ENCODE results near the gene QSOX1.

Gene QSOX1

GRCh38 chr1:180136331-180136967, 18.2 kb upstream of the QSOX1 start:
- no peak for DNase-seq
- CTCF ChIA-PET, result no interaction called here
- H3K4me1 Mint-ChIP-seq, result no peaks in the 10 kb centered on the region

GRCh38 chr1:180136968-180137356, 17.7 kb upstream of the QSOX1 start:
- Mint-ChIP-seq H3K27ac (no peak overlapping the region), H3K4me3 (no peak overlapping the region)
- CTCF ChIA-PET, result no interaction called here

More at GRCh38 chr1:180136331-180136967, 18.2 kb upstream of the QSOX1 start:
- Mint-ChIP-seq H3K4me3 (no peak overlapping the region), H3K27me3 (peaks cover 49% of the 10 kb centered on the region), H3K27ac (no peak overlapping the region), H3K36me3 (no peaks in the 10 kb centered on the region), H3K9me3 (no peaks in the 10 kb centered on the region)

DNA sequence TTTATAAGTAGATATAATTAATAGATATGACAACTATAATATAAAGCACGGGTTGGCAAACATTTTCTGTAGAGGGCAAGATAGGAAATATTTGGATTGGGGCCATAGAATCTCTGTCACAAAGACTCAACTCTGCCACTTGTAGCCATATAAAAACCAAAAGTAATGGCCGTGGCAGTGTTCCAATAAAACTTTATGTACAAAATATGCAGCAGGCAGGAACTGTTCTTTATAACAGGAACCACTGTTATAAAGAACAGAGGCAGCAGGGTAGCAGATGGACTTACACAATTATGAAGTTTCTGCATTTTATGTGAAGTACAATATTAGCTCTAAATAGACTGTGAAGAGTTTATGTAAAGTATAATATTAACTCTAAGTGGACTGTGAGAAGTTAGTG, 16.9 kb upstream of the QSOX1 start:
- CTCF ChIA-PET, result no interaction called here
- Mint-ChIP-seq H3K27ac (no peak overlapping the region), H3K27me3 (peaks cover 44% of the 10 kb centered on the region), H3K36me3 (no peaks in the 10 kb centered on the region), H3K9me3 (no peaks in the 10 kb centered on the region), H3K4me3 (no peak overlapping the region), H3K4me1 (no peaks in the 10 kb centered on the region)
- no peak for DNase-seq

More at GRCh38 chr1:180136968-180137356, 17.7 kb upstream of the QSOX1 start:
- Mint-ChIP-seq H3K9me3 (no peaks in the 10 kb centered on the region), H3K4me1 (no peaks in the 10 kb centered on the region), H3K27me3 (peaks cover 44% of the 10 kb centered on the region), H3K36me3 (no peaks in the 10 kb centered on the region)
- DNase-seq, result no peak

DNA sequence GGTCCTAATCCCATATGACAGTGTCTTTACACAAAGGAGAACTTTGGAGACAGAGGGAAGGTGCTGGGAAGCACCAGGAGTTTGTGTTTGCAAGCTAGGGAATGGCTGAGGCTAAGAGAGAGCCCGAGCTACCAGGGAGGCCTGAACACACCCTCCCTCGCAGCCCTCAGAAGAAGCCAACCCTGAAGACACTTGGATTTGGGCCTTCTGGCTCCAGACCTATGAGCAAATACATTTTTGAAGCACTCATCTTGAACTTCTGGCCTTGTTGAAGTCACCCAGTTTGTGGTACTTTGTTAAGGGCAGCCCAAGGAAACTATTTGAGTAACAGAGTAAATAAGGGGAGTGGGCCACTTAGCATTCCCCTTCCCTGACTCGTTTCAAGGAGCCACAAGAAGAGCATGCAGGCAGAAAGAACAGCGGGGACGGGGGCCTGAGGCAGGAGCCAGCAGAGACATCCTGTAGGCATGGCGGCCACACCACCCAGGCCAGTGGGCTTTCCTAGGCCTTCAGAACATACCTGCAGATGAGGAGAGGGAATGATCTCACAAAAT, 13.2 kb upstream of the QSOX1 start:
- H3K27ac Mint-ChIP-seq, result no peak overlapping the region
- no peak for DNase-seq
- no peaks in the 10 kb centered on the region for H3K36me3 Mint-ChIP-seq
- no peaks in the 10 kb centered on the region for H3K4me1 Mint-ChIP-seq
- no peak overlapping the region for H3K4me3 Mint-ChIP-seq
- H3K9me3 Mint-ChIP-seq, result no peaks in the 10 kb centered on the region
- CTCF ChIA-PET, result no interaction called here
- peaks cover 22% of the 10 kb centered on the region for H3K27me3 Mint-ChIP-seq

- Mint-ChIP-seq H3K4me1 (no peaks in the 10 kb centered on the region), H3K4me3 (no peak overlapping the region), H3K36me3 (no peaks in the 10 kb centered on the region), H3K27ac (no peak overlapping the region), H3K27me3 (peaks cover 15% of the 10 kb centered on the region), H3K9me3 (no peaks in the 10 kb centered on the region)
- DNase-seq, result no peak
- CTCF ChIA-PET, result interaction anchor here (0.6 kb wide), 1 partner anchor 524 kb away, joined by 4 read pairs; no protein-coding TSS in a partner anchor
These were observed 11.3 kb upstream of the QSOX1 start for GRCh38 chr1:180143359-180143758.

GRCh38 chr1:180144659-180145357, 9.9 kb upstream of the QSOX1 start:
- Mint-ChIP-seq H3K27me3 (peaks cover 15% of the 10 kb centered on the region), H3K36me3 (no peaks in the 10 kb centered on the region), H3K9me3 (no peaks in the 10 kb centered on the region), H3K27ac (no peak overlapping the region), H3K4me1 (no peaks in the 10 kb centered on the region), H3K4me3 (no peak overlapping the region)
- no peak for DNase-seq
- CTCF ChIA-PET, result no interaction called here

- no peaks in the 10 kb centered on the region for H3K9me3 Mint-ChIP-seq
- H3K36me3 Mint-ChIP-seq, result no peaks in the 10 kb centered on the region
- CTCF ChIA-PET, result no interaction called here
- H3K4me3 Mint-ChIP-seq, result no peak overlapping the region
- no peak overlapping the region for H3K27ac Mint-ChIP-seq
- no peaks in the 10 kb centered on the region for H3K4me1 Mint-ChIP-seq
- H3K27me3 Mint-ChIP-seq, result peaks cover 15% of the 10 kb centered on the region
- DNase-seq, result no peak
These were observed 9.2 kb upstream of the QSOX1 start for GRCh38 chr1:180145446-180145845.

DNA sequence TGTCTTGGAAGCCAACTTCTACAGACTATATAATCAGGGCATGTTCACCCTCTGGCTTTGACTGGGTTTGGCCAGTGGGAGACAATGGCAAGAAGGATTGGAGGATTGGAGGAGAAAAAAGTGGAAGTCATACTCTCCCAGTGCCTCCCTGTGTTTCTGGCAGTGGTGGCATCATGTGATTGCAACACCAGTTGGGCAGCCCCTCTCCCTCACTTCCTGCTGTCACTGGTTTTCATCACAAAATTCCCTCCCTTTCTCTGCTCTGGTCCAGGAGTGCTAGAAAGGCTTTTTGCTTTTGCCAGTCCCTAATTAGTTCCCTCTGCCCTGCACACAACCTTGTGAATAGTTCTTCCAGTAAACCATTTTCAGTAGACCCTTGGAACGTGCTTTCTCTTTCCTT, 3.7 kb upstream of the QSOX1 start:
- H3K36me3 Mint-ChIP-seq, result no peaks in the 10 kb centered on the region
- no peak overlapping the region for H3K27ac Mint-ChIP-seq
- H3K4me3 Mint-ChIP-seq, result no peak overlapping the region
- no peaks in the 10 kb centered on the region for H3K9me3 Mint-ChIP-seq
- DNase-seq, result no peak
- H3K27me3 Mint-ChIP-seq, result peaks cover 24% of the 10 kb centered on the region
- CTCF ChIA-PET, result no interaction called here
- H3K4me1 Mint-ChIP-seq, result peaks cover 24% of the 10 kb centered on the region

- no peaks in the 10 kb centered on the region for H3K36me3 Mint-ChIP-seq
- DNase-seq, result no peak
- peaks cover 29% of the 10 kb centered on the region for H3K4me1 Mint-ChIP-seq
- H3K9me3 Mint-ChIP-seq, result no peaks in the 10 kb centered on the region
- no peak overlapping the region for H3K4me3 Mint-ChIP-seq
- peaks cover 24% of the 10 kb centered on the region for H3K27me3 Mint-ChIP-seq
- H3K27ac Mint-ChIP-seq, result no peak overlapping the region
- CTCF ChIA-PET, result no interaction called here
These were observed 3.2 kb upstream of the QSOX1 start for GRCh38 chr1:180151508-180151907.

GRCh38 chr1:180152588-180152987, 2.1 kb upstream of the QSOX1 start:
- H3K27ac Mint-ChIP-seq, result no peak overlapping the region
- no peaks in the 10 kb centered on the region for H3K36me3 Mint-ChIP-seq
- peaks cover 35% of the 10 kb centered on the region for H3K4me1 Mint-ChIP-seq
- H3K4me3 Mint-ChIP-seq, result peak overlapping the region; percentile 24
- H3K27me3 Mint-ChIP-seq, result peaks cover 24% of the 10 kb centered on the region
- CTCF ChIA-PET, result interaction anchor here (1.3 kb wide), 1 partner anchor 27 kb away, joined by 4 read pairs; no protein-coding TSS in a partner anchor
- no peaks in the 10 kb centered on the region for H3K9me3 Mint-ChIP-seq
- no peak for DNase-seq

DNA sequence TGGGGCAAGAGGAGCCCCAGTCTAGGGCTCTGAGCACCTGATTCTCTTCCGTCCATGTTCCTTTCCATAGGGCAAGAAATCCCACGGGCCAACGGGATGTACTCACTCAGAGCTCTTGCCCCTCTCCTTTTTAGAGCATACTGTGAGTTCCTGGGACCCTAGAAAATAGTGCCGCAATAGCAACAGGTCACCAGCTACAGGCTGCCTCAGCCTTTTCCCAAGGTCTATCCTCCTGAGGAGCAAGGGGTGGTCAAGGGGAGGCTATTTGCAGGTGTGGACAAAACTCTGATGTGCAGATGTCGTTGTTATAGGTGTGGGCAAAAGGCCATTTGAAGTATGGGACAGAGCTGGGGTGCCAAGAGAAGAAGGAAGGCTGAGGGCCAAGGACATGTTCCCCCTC, 1.6 kb upstream of the QSOX1 start:
- Mint-ChIP-seq H3K9me3 (no peaks in the 10 kb centered on the region), H3K27me3 (peaks cover 24% of the 10 kb centered on the region), H3K36me3 (no peaks in the 10 kb centered on the region), H3K4me3 (peak overlapping the region; percentile 23), H3K4me1 (peaks cover 35% of the 10 kb centered on the region), H3K27ac (no peak overlapping the region)
- DNase-seq, result no peak
- CTCF ChIA-PET, result interaction anchor here (1.3 kb wide), 1 partner anchor 26 kb away, joined by 4 read pairs; no protein-coding TSS in a partner anchor

GRCh38 chr1:180154003-180154324, 705 bp upstream of the QSOX1 start:
- Mint-ChIP-seq H3K27ac (peak overlapping the region; percentile 90), H3K36me3 (no peaks in the 10 kb centered on the region), H3K27me3 (peaks cover 24% of the 10 kb centered on the region), H3K4me3 (peak overlapping the region; percentile 96), H3K4me1 (peaks cover 35% of the 10 kb centered on the region), H3K9me3 (no peaks in the 10 kb centered on the region)
- DNase-seq, result no peak
- CTCF ChIA-PET, result interaction anchor here (1.0 to 1.6 kb wide), 2 partner anchors 25 to 339 kb away, joined by 4 to 6 read pairs; no protein-coding TSS in a partner anchor

- peak overlapping the region; percentile 92 for H3K4me3 Mint-ChIP-seq
- H3K4me1 Mint-ChIP-seq, result peaks cover 35% of the 10 kb centered on the region
- H3K36me3 Mint-ChIP-seq, result no peaks in the 10 kb centered on the region
- DNase-seq, result no peak
- H3K9me3 Mint-ChIP-seq, result no peaks in the 10 kb centered on the region
- peaks cover 24% of the 10 kb centered on the region for H3K27me3 Mint-ChIP-seq
- peak overlapping the region; percentile 87 for H3K27ac Mint-ChIP-seq
- CTCF ChIA-PET, result interaction anchor here (0.9 to 1.6 kb wide), 2 partner anchors 12 to 24 kb away, joined by 3 to 6 read pairs; no protein-coding TSS in a partner anchor
These were observed 563 bp downstream of the QSOX1 start for GRCh38 chr1:180155182-180155682.

GRCh38 chr1:180156201-180156600, 1.5 kb downstream of the QSOX1 start:
- Mint-ChIP-seq H3K4me1 (peaks cover 35% of the 10 kb centered on the region), H3K4me3 (peak overlapping the region; percentile 92), H3K27me3 (peaks cover 15% of the 10 kb centered on the region), H3K36me3 (no peaks in the 10 kb centered on the region), H3K9me3 (no peaks in the 10 kb centered on the region), H3K27ac (no peak overlapping the region)
- CTCF ChIA-PET, result interaction anchor here (1.8 to 1.9 kb wide), 2 partner anchors 12 to 21 kb away, joined by 4 to 5 read pairs; no protein-coding TSS in a partner anchor
- DNase-seq, result no peak
